T-cell (primary cell): ENCODE measurements around the gene FBN1. TPM values are rescaled to one million over a fixed set of nuclear protein-coding genes. Genes with fewer than 3 reads are reported as not detected.

Experiments used
- ATAC-seq, 4 experiments: fragments of 200-7000 bp in 3 of 4; fragments of 150-1000 bp in 1 of 4; cut with Tn5 transposase; replicated peaks in 1 of 4; 1 replicate in 3 of 4; 2 replicates in 1 of 4; pipeline ENCODE4 v1.10.0; 2021; ENCODE audit warnings: moderate library complexity in 3 of 4, mild to moderate bottlenecking in 2 of 4, moderate number of reproducible peaks in 1 of 4
- CTCF ChIA-PET, 2 donors: fragments of 300-600 bp; sonication (Branson Sonifier 250); formaldehyde crosslinking; loops; one replicate each; lab custom pipeline; 2022; ENCODE audit warnings: antibody characterized with exemption in 2 of 2; lab: Charles Lee
- POLR2A ChIA-PET, 2 donors: fragments of 300-600 bp; sonication (Branson Sonifier 250); formaldehyde crosslinking; loops; one replicate each; lab custom pipeline; 2022; ENCODE audit warnings: antibody characterized with exemption in 2 of 2; lab: Charles Lee
- DNase-seq, 35 experiments: peaks; one replicate each; pipeline versions ENCODE4 v3.0.0 to v3.0.0-alpha.2; 2013 to 2023
- H3K27ac ChIP-seq: one replicate; pipeline ENCODE4 v1.5.1; 2013; ENCODE audit warnings: low read length
- H3K27me3 ChIP-seq, 2 experiments: replicated peaks in 1 of 2; 1 replicate in 1 of 2; 2 replicates in 1 of 2; pipeline versions ENCODE4 v1.6.1 to v1.7.0; 2013; ENCODE audit warnings: low read length in 1 of 2, mixed read lengths in 1 of 2; ENCODE audit not compliant: control insufficient read depth in 2 of 2, insufficient read depth in 2 of 2; ENCODE audit errors: extremely low read depth in 1 of 2
- H3K36me3 ChIP-seq, 2 donors: 1 replicate in 1 of 2; 2 replicates in 1 of 2; pipeline versions ENCODE4 v1.6.1 to v1.7.0; 2013; ENCODE audit warnings: low read length in 1 of 2; ENCODE audit not compliant: control insufficient read depth in 2 of 2, insufficient read depth in 1 of 2; ENCODE audit errors: extremely low read depth in 1 of 2
- H3K4me1 ChIP-seq, 2 experiments: 1 replicate in 1 of 2; 2 replicates in 1 of 2; pipeline versions ENCODE4 v1.6.1 to v1.7.0; 2013; ENCODE audit warnings: low read length in 2 of 2, mixed read lengths in 1 of 2; ENCODE audit not compliant: insufficient read depth in 2 of 2, control insufficient read depth in 1 of 2; ENCODE audit errors: extremely low read depth in 1 of 2
- H3K4me3 ChIP-seq, 2 donors: 1 replicate in 1 of 2; 2 replicates in 1 of 2; pipeline versions ENCODE4 v1.5.1 to v1.7.0; 2013; ENCODE audit warnings: mild to moderate bottlenecking in 2 of 2, low read length in 1 of 2, moderate library complexity in 1 of 2; ENCODE audit not compliant: control insufficient read depth in 1 of 2; ENCODE audit errors: extremely low read depth in 1 of 2
- H3K9me3 ChIP-seq: 2 replicates; pipeline ENCODE4 v1.7.0; 2013
- H3K27ac Mint-ChIP-seq, 2 donors: one replicate each; pipeline ENCODE4 v1.8.0; 2020 to 2021; ENCODE audit warnings: mild to moderate bottlenecking in 2 of 2, mixed read lengths in 2 of 2
- H3K27me3 Mint-ChIP-seq, 2 donors: one replicate each; pipeline ENCODE4 v1.8.0; 2021 to 2022; ENCODE audit warnings: mixed read lengths in 2 of 2
- H3K36me3 Mint-ChIP-seq: one replicate; pipeline ENCODE4 v1.8.0; 2021; ENCODE audit warnings: mixed read lengths
- H3K4me1 Mint-ChIP-seq, 3 donors: one replicate each; pipeline ENCODE4 v1.8.0; 2020 to 2022; ENCODE audit warnings: mixed read lengths in 3 of 3, mild to moderate bottlenecking in 1 of 3
- H3K4me3 Mint-ChIP-seq, 3 donors: one replicate each; pipeline ENCODE4 v1.8.0; 2020 to 2022; ENCODE audit warnings: mild to moderate bottlenecking in 3 of 3, mixed read lengths in 3 of 3, moderate library complexity in 3 of 3
- H3K9me3 Mint-ChIP-seq, 3 donors: one replicate each; pipeline ENCODE4 v1.8.0; 2020 to 2022; ENCODE audit warnings: mixed read lengths in 3 of 3
- WGBS: methylation state at CpG from one replicate; pipeline ENCODE4 v1.1.5; 2013; ENCODE audit warnings: missing lambda C conversion rate; ENCODE audit not compliant: insufficient coverage; 5-methylcytosine and 5-hydroxymethylcytosine counted together
- total RNA-seq, 35 experiments: library from RNA in 6 of 35; stranded (reverse) in 6 of 35; fragments of 120-200 nt in 1 of 35; gene quantifications; one replicate each; pipeline versions ENCODE4 v1.2.1 to v1.2.4 and lab custom pipeline; 2013 to 2026

The FBN1 gene
- total RNA-seq, 5 donors from 2014 or later (not counting 1 experiment from before 2014, with no cell fraction given), result 0.28 to 1.2 (median 0.79) TPM

DNA sequence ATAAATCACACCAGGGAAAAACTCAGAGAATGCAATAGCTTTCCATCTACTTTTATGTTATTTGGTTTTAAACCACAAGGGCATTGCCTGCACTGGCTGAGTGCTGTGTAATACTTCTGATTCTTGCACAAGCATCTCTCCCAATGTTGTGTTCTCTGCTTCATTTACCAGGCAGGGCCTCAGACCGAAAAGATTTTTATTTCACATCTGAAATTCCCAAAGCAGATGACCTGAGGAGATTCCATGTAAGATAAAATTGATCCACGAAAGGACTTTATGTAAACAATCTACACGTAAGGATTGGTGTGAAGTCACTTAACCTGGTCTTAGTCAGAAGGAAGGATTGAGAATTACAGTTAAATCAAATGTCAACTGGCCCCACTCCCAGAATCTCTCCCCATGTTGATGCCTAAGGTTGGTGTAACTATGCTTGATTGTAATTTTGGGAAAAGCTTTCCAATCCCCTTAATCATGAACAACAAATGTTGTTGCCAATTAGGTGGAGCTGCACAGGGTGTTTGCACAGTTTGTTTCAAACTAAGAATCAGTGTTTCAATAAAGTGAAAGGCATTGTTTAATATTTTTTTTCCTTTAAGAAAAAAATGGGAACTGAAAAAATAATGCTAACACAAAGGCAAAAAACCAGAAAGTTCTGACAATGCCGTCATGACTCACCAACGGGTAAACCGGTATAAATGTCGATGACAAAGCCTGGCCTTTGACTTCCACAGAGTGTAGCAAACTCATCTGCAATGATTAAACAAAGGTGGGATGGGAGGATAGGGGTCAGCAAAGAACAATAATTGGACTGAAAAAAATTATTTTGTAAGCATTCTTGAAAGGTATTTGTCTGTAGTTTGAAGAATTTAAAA, 185.7 kb downstream of the FBN1 start:
- 96% methylated on average over 4 of the region's 7 CpGs for WGBS
- no peaks in the 10 kb centered on the region for H3K27me3 Mint-ChIP-seq

DNA sequence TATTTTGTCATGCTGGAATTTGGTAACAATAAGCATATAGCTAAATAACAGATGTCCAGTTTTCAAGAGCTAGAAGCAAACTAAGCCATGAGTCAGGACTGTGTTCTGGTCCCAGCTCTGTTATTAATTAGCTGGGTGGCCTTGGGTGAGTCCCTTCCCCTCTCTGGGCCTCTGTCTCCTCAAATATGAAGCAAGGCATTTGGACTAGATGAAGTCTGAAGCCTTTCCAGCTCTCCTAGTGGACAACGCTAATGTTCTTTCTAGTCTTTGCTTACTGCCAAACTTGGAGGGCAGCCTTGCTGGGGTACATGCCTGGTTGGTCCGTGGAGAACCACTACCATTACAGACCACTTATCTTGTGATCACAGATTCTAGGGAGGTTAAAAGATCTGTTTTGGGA, 186.6 kb downstream of the FBN1 start:
- ChIA-PET CTCF (no interaction called here), POLR2A (no interaction called here)
- Mint-ChIP-seq H3K36me3 (no peaks in the 10 kb centered on the region), H3K4me3 (no peak overlapping the region), H3K27ac (no peak overlapping the region), H3K9me3 (no peaks in the 10 kb centered on the region), H3K4me1 (no peaks in the 10 kb centered on the region), H3K27me3 (no peaks in the 10 kb centered on the region)
- no peaks in the 10 kb centered on the region for H3K36me3 ChIP-seq
- DNase-seq, result no peak
- ATAC-seq, result no peak
- H3K9me3 ChIP-seq, result no peaks in the 10 kb centered on the region
- WGBS, result 100% methylated on average over 1 of the region's 2 CpGs
- no peaks in the 10 kb centered on the region for H3K4me1 ChIP-seq
- H3K27me3 ChIP-seq, result no peaks in the 10 kb centered on the region
- H3K27ac ChIP-seq, result no peak overlapping the region
- H3K4me3 ChIP-seq, result no peak overlapping the region

More for the DNA sequence above, 185.7 kb downstream of the FBN1 start:
- H3K36me3 Mint-ChIP-seq, result no peaks in the 10 kb centered on the region
- POLR2A ChIA-PET, result no interaction called here
- Histone ChIP-seq H3K9me3 (no peaks in the 10 kb centered on the region), H3K4me3 (no peak overlapping the region), H3K27me3 (no peaks in the 10 kb centered on the region), H3K4me1 (no peaks in the 10 kb centered on the region), H3K27ac (no peak overlapping the region), H3K36me3 (no peaks in the 10 kb centered on the region)
- ATAC-seq, result no peak
- DNase-seq, result no peak
- no peaks in the 10 kb centered on the region for H3K4me1 Mint-ChIP-seq
- no peak overlapping the region for H3K4me3 Mint-ChIP-seq
- no peak overlapping the region for H3K27ac Mint-ChIP-seq
- H3K9me3 Mint-ChIP-seq, result no peaks in the 10 kb centered on the region
- CTCF ChIA-PET, result no interaction called here

DNA sequence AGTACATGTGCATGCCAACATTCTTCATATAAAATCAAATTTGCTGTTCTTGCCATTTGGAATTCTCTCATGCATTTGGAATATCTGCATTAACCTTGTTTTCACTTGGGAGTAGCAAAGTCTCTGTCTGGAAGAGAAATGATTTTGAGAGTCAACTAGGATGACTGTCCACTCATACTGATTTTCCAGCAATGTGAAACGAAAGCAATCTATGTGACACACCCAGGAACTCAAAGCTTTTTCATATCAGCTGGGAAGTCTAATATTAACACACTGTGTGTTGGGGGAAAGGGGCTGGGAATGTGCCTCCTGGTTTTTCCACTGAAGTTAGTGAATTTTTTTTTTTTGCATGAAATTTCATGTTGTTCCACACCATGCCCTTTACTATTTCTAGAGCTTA, 189.4 kb downstream of the FBN1 start:
- H3K4me1 Mint-ChIP-seq, result no peaks in the 10 kb centered on the region
- DNase-seq (no peak), ATAC-seq (no peak)
- Histone ChIP-seq H3K36me3 (no peaks in the 10 kb centered on the region), H3K9me3 (no peaks in the 10 kb centered on the region), H3K27me3 (no peaks in the 10 kb centered on the region), H3K4me3 (no peak overlapping the region), H3K27ac (no peak overlapping the region), H3K4me1 (no peaks in the 10 kb centered on the region)
- POLR2A ChIA-PET, result no interaction called here
- WGBS, result no CpG with 5 or more reads among the region's 1 CpG
- H3K27ac Mint-ChIP-seq, result no peak overlapping the region
- H3K36me3 Mint-ChIP-seq, result no peaks in the 10 kb centered on the region
- CTCF ChIA-PET, result no interaction called here
- H3K4me3 Mint-ChIP-seq, result no peak overlapping the region
- H3K9me3 Mint-ChIP-seq, result no peaks in the 10 kb centered on the region
- H3K27me3 Mint-ChIP-seq, result peaks cover 0 to 2% of the 10 kb centered on the region in 2 donors

DNA sequence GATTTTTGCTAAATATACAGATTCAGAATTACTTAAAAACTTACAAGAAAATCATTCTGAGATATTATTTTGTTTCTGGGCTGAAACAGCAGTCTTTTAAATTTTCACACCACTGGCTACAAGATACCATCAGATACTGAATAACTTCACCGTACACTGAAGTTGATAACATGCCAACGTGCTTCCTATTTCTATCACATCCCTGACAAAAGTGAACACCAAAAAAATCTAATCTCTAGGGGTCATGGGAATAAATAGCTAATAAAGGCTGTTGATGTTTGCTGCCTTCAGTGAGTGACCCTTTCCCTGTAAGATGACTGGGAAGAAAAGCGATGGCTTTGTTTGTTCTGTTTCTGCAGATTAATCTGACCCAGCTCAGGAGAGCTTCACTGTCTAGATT, 193.8 kb downstream of the FBN1 start:
- DNase-seq (no peak), ATAC-seq (no peak)
- Mint-ChIP-seq H3K9me3 (no peaks in the 10 kb centered on the region), H3K4me1 (no peaks in the 10 kb centered on the region), H3K4me3 (no peak overlapping the region), H3K36me3 (no peaks in the 10 kb centered on the region), H3K27ac (no peak overlapping the region), H3K27me3 (peaks cover 0 to 2% of the 10 kb centered on the region in 2 donors)
- ChIA-PET POLR2A (no interaction called here), CTCF (no interaction called here)
- Histone ChIP-seq H3K27ac (no peak overlapping the region), H3K27me3 (no peaks in the 10 kb centered on the region), H3K4me3 (no peak overlapping the region), H3K9me3 (no peaks in the 10 kb centered on the region), H3K36me3 (no peaks in the 10 kb centered on the region), H3K4me1 (no peaks in the 10 kb centered on the region)
- no CpG with 5 or more reads among the region's 3 CpGs for WGBS

DNA sequence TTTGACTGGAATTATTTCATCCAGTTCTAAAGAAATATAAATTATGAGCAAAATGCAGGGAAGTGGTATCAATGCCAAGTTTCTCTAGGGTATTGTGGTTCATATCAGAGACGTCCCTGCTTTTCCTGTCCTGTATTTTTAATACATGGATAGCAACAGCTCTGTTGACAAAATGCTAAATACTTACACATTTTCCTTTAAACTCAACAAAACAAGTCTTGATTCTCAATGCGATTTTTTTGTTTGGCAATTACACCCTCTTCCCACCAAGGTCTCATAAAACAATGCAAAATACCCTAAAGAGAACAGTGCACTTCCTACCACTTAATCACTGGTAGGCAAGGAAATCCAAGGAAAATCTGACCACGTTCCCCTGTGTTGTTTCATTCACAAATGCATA, 194.3 kb downstream of the FBN1 start:
- H3K9me3 Mint-ChIP-seq, result no peaks in the 10 kb centered on the region
- no peaks in the 10 kb centered on the region for H3K9me3 ChIP-seq
- ChIA-PET POLR2A (no interaction called here), CTCF (no interaction called here)
- no peaks in the 10 kb centered on the region for H3K36me3 Mint-ChIP-seq
- ATAC-seq (no peak), DNase-seq (no peak)
- no peaks in the 10 kb centered on the region for H3K4me1 ChIP-seq
- H3K4me1 Mint-ChIP-seq, result no peaks in the 10 kb centered on the region
- 67% methylated on average over 1 of the region's 3 CpGs for WGBS
- H3K27me3 ChIP-seq, result no peaks in the 10 kb centered on the region
- no peak overlapping the region for H3K4me3 ChIP-seq
- H3K27me3 Mint-ChIP-seq, result peaks cover 0 to 2% of the 10 kb centered on the region in 2 donors
- H3K4me3 Mint-ChIP-seq, result no peak overlapping the region
- no peak overlapping the region for H3K27ac Mint-ChIP-seq
- H3K36me3 ChIP-seq, result no peaks in the 10 kb centered on the region
- no peak overlapping the region for H3K27ac ChIP-seq

DNA sequence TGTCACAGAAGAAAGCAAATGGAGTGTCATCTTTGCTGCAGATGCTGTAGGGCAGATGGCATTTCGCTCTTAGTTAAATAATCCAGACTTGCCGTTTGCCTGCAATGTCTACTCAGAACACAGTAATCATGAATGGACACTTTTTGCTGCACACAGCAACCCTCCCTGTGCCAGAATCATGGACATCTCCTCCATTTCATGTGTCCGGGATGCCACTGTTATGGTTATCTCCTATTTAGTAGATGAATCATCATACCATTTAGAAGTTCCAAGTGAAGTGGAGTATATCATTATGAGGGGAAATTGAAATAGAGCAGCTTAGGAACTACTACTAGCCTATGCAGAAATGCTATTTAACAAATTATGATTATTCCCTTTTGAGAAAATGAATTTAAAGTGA, 195.8 kb downstream of the FBN1 start:
- Mint-ChIP-seq H3K27ac (no peak overlapping the region), H3K9me3 (no peaks in the 10 kb centered on the region), H3K27me3 (peaks cover 0 to 2% of the 10 kb centered on the region in 2 donors), H3K4me1 (no peaks in the 10 kb centered on the region), H3K36me3 (no peaks in the 10 kb centered on the region), H3K4me3 (no peak overlapping the region)
- Histone ChIP-seq H3K27me3 (no peaks in the 10 kb centered on the region), H3K4me1 (no peaks in the 10 kb centered on the region), H3K4me3 (no peak overlapping the region), H3K9me3 (no peaks in the 10 kb centered on the region), H3K27ac (no peak overlapping the region), H3K36me3 (no peaks in the 10 kb centered on the region)
- DNase-seq (no peak), ATAC-seq (no peak)
- ChIA-PET POLR2A (no interaction called here), CTCF (no interaction called here)
- WGBS, result 80% methylated on average over 2 of the region's 3 CpGs
